22Rv1 (cell line): ENCODE measurements around the gene LRRD1.

Experiments
- H3K27ac ChIP-seq: fragments of 450-650 bp; 2 replicates; pipeline ENCODE4 v1.5.1; 2017
- CTCF ChIP-seq: fragments of 450-650 bp; IDR thresholded peaks from 2 replicates; pipeline ENCODE4 v1.5.1; 2017; ENCODE audit warnings: mild to moderate bottlenecking
- ZFX ChIP-seq: fragments of 450-650 bp; IDR thresholded peaks from 2 replicates; pipeline ENCODE4 v1.6.1; 2017; ENCODE audit warnings: antibody characterized with exemption, borderline replicate concordance

LRRD1 gene

GRCh38 chr7:92116949-92117348 lies 62.0 kb downstream of the LRRD1 start:
- H3K27ac ChIP-seq, result no peak overlapping the region
- TF ChIP-seq ZFX (no peak), CTCF (no peak)

DNA sequence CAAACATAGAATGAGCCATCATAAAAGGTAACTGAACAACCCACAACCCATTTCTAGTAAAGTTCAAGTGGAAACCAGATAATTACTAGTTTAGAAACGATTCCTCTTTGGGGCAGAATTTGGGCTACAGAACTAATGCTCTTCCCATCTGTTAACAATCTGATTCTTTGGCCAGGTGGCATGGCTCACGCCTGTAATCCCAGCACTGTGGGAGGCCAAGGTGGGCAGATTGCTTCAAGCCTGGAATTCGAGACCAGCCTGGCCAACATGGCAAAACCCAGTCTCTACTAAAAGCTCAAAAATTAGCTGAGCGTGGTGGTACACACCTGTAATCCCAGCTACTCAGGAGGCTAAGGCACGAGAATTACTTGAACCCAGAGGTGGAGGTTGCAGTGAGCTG lies 63.1 kb downstream of the LRRD1 start:
- no peak for TF ChIP-seq ZFX
- no peak for TF ChIP-seq CTCF
- H3K27ac ChIP-seq, result peak overlapping the region; percentile 8; the same call in 1 of the 2 replicates

DNA sequence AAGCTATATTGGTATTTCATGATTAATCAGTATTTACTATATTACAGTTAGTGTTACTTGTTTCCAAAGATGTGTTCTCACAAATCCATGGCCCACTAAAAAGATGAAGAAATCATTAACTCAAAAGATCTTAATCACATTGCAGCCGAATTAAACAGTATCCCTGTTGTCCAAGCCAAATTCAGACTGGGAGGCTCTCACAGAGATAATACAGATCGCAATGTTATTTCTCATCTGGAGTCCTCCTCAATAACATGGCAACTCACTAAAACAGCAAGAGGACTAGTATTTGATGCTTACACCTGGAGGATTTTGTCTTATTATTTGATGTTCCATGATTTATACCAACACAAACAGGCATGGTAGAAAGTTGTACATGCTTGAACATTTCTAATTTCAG lies 68.1 kb downstream of the LRRD1 start:
- peak overlapping the region; percentile 40 for H3K27ac ChIP-seq
- no peak for TF ChIP-seq ZFX
- TF ChIP-seq CTCF, result no peak

DNA sequence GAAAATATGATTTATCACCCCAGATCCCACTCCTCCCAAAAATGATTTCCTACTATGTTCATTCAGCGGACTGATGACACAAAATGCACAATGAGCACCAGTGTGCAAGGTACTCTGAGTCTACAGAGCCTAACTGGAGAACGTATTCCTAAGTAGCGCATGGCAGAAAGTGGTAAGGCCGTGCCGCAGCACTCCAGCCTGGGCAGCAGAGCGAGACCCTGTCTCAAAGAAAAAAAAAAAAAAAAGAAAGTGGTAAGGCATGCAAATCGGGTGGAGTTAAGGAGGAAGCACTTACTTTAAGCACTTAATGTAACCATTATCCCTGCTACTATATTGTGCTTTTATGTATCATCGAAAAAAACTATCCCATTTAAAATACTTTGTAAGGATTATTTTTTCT lies 70.1 kb downstream of the LRRD1 start:
- TF ChIP-seq ZFX (no peak), CTCF (no peak)
- peak overlapping the region; percentile 40 for H3K27ac ChIP-seq

DNA sequence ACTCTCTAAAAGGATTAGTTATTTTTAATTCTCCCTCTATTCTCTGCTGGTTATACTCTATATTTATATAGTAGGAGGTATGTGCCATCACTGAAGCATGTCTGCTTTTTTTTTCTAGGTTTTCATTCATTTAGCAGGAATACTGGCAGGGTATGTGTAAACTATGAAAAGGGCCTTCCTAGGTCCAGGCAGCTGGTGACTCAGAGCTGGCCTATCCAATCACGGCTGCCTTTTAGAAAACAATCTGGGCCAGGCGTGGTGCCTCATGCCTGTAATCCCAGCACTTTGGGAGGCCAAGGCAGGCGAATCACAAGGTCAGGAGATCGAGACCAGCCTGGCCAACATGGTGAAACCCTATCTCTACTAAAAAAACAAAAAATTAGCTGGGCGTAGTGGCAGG lies 76.1 kb downstream of the LRRD1 start:
- H3K27ac ChIP-seq, result peak overlapping the region; percentile 21; the same call in 1 of the 2 replicates

- TF ChIP-seq CTCF (no peak), ZFX (no peak)
- H3K27ac ChIP-seq, result peak overlapping the region; percentile 23; the same call in 1 of the 2 replicates
These were observed 78.4 kb downstream of the LRRD1 start for GRCh38 chr7:92100534-92100933.

DNA sequence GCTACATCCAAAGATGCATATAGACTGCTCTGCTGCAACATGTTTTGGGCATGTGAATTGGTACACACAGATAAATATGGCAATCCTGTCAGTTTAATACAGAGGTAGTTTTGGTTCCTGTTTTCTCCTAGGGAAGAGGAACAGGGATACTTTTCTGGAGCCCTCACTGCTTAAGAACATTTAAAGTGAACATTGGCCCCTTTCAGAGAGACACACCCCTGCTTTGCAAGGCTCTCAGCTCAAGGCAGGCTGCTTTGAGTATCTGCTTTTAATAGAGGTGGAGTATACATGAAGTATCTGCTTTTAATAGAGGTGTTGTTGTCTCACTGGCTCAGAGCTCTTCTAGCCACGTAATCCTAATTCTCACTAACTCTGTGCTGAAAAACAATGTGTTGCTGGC lies 83.6 kb downstream of the LRRD1 start:
- TF ChIP-seq ZFX (no peak), CTCF (no peak)

More for the DNA sequence above, 83.6 kb downstream of the LRRD1 start:
- H3K27ac ChIP-seq, result peak overlapping the region; percentile 22
